ENCODE measurements around the gene SLC25A2. TPM values are rescaled to one million over a fixed set of nuclear protein-coding genes. Genes with fewer than 3 reads are reported as not detected.

SLC25A2 gene
- polyA plus RNA-seq, 2 of the 4 experiments (the other 2 are of a cell fraction) = 0.08 TPM; not detected in 1

DNA sequence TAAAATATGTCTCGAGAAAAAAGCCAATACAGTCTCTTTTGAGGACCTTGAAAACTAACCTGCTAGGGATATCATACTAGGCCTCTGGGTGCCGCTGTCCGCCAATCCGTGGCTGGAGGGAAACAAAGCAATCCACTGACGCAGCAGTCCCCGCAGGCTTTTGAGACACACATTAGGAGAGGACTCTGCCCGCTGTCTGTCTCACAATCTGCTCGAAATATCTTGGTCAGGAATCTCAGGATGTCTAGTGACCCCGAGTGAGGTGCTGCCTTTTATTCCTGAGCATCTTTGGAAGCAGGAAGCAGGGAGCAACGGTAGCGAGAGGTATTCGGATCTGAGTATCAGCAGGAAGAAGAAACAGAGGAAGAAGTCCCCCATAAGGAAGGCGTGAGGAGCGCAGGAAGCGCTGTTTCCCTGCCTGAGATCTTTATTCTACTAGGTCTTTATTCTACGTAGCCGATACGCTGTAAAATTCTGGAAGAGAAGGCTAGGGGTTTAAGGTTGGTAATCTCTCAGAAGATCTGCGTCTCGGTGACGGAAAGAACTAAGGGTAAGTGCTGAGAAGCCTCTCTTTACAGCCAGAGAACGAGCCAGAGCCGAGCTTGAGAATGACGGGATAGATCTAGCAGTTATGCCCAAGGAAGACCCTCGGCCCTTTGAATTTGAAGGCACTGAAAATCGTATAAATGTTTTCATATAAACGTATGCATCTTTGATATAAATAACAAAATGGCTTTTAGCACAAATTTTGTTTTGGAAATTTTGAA, 22.4 kb upstream of the SLC25A2 start (continued):
- TF ChIP-seq RCOR1 (IDR thresholded peaks at IDR 0.05; ENCODE audit: low read depth, low read length) (no peak), CHD2 (IDR thresholded peaks at IDR 0.05; ENCODE audit: low read length, partially characterized antibody) (no peak), CBX8 (IDR thresholded peaks at IDR 0.05) (no peak), MAFK (IDR thresholded peaks at IDR 0.05; ENCODE audit: partially characterized antibody) (no peak)
- TF ChIP-seq, protein P1, sequence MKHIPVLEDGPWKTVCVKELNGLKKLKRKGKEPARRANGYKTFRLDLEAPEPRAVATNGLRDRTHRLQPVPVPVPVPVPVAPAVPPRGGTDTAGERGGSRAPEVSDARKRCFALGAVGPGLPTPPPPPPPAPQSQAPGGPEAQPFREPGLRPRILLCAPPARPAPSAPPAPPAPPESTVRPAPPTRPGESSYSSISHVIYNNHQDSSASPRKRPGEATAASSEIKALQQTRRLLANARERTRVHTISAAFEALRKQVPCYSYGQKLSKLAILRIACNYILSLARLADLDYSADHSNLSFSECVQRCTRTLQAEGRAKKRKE (CRISPR knock-in tag; IDR thresholded peaks at IDR 0.05; ENCODE audit: low read depth) = no peak

DNA sequence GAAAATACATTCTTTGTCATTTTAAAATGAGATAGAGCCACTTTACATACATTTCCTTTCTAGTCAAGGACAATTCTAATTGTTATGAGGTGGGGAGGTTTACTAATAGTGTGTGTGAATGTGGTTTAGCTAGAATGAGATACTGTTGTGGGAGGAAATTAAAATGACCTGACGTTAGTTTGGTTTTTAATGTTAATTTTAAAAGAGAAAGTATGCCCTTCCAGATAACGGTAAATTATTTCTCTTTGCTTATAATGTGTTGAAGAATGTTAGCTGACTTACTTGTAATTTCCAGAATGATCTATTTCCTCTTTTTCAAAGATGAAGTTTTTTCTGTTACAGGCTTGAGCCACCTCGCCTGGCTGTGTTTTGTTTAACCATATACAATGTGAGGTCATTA, 18.4 kb upstream of the SLC25A2 start:
- peaks cover 61% of the 10 kb centered on the region for H3K9me3 ChIP-seq
- H3K4me3 ChIP-seq = no peak overlapping the region
- no peak overlapping the region for H3K27ac ChIP-seq
- CTCF ChIA-PET = interaction anchor here (5.1 kb wide), 1 partner anchor 7 kb away, joined by 45 read pairs; the partner anchor contains the start of gene PCDHGA1
- FAIRE-seq (no peak), DNase-seq (ENCODE audit: low read depth in 1 of 2, low spot score in 1 of 2) (no peak), ATAC-seq (no peak)
- no peak overlapping the region for H3K4me2 ChIP-seq
- POLR2A ChIA-PET = no interaction called here
- 71% methylated on average over 3 of the region's 3 CpGs for WGBS (ENCODE audit: missing lambda C conversion rate)
- no peak for TF ChIP-seq RFX5 (IDR thresholded peaks at IDR 0.05)
- no peak for TF ChIP-seq KDM1A (IDR thresholded peaks at IDR 0.05; ENCODE audit: low read depth)
- no peak for TF ChIP-seq TP53 (CRISPR knock-in tag; IDR thresholded peaks at IDR 0.05)
- TF ChIP-seq FOXS1 (CRISPR knock-in tag; IDR thresholded peaks at IDR 0.05) = no peak
- TF ChIP-seq, protein P1 (CRISPR knock-in tag; IDR thresholded peaks at IDR 0.05; ENCODE audit: low read depth) = no peak
- no peaks in the 10 kb centered on the region for H3K4me1 ChIP-seq

DNA sequence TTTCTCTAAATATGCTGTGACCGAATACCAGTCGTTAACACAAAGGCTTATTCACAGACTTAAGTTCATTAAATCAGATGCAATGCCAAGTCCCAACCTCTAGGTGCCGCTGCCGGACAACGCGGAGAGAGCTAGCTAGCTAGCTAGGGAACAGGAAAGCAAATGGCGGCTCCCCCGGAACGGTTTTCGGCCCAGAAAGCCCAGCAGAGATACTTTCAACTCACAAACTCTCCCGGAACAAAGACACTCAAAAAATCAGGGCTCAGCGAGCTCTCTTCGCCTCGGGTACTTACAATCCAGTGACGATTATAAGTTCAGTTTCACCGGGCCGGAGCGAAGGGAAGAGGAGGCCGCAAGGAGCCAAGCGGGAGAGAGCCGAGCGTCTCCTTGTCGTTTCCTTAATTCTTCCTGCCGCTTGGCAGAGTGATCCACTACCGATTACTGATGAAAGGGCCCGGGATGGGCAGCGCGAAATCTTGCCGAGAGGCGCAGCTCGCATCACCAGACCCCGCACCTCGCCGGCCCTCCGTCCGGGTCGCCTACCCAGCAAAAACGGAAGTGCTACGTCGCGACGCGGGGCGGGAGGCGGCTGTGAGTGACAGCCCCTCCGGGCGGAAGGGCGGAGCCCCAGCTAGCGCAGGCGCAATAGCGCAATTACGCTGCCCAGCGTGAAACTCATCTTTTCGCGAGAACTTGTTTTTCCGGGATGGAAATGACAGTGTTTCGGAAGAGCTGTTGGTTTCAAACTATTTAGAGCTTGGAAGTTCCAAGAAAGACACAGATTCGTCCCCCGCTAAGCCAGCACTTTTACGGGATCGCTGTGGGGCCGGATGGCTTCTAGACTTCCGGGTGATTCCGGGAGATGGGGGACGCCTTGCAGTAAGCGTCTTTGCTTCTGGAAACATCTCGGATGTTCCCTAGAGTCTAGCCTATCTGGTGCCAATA, 16.6 kb upstream of the SLC25A2 start, which contains the start of gene TAF7:
Gene TAF7 (minus strand): TSS at position 560 of the 945 bp plus-strand sequence. CDS start 740 bp downstream, outside the sequence.
- peak; percentile 75 to 96 for DNase-seq (ENCODE audit: low read depth in 1 of 2, low spot score in 1 of 2)
- POLR2A ChIA-PET = interaction anchor here (0.5 to 2.4 kb wide), 24 partner anchors 8 to 692 kb away, joined by 3 to 33 read pairs (median 4); partner anchors contain the start of genes DIAPH1, GNPDA1, PCDHB11 and PCDHB2
- peak within 1 kb of the TSS; percentile 68 for H3K4me3 ChIP-seq
- WGBS (ENCODE audit: missing lambda C conversion rate) = 1% methylated on average over 49 of the region's 67 CpGs
- ATAC-seq = peak; percentile 97 to 98
- peaks cover 75% of the 10 kb centered on the region for H3K9me3 ChIP-seq
- no peaks in the 10 kb centered on the region for H3K4me1 ChIP-seq
- FAIRE-seq = no peak
- peak within 1 kb of the TSS; percentile 72 for H3K4me2 ChIP-seq
- peak within 1 kb of the TSS; percentile 84 to 93 for H3K27ac ChIP-seq
- CTCF ChIA-PET = interaction anchor here (0.5 to 5.1 kb wide), 33 partner anchors 9 to 446 kb away, joined by 3 to 45 read pairs (median 4); partner anchors contain the start of genes DIAPH1, PCDHA12, PCDHB2 and PCDHB6
- TF ChIP-seq HOXA7 (CRISPR knock-in tag; IDR thresholded peaks at IDR 0.05) (no peak), ESRRA (IDR thresholded peaks at IDR 0.05; ENCODE audit: borderline replicate concordance, low read length) (no peak), ZFP36 (IDR thresholded peaks at IDR 0.05; ENCODE audit: borderline replicate concordance, partially characterized antibody) (no peak), CBX2 (IDR thresholded peaks at IDR 0.05; ENCODE audit: borderline replicate concordance, low read depth) (no peak), CHD4 (IDR thresholded peaks at IDR 0.05; ENCODE audit: borderline replicate concordance) (no peak), ZNF302 (CRISPR knock-in tag; IDR thresholded peaks at IDR 0.05) (no peak), FOSB (CRISPR knock-in tag; IDR thresholded peaks at IDR 0.05) (no peak), MAFK (IDR thresholded peaks at IDR 0.05; ENCODE audit: partially characterized antibody) (peak; percentile 73), KDM5A (IDR thresholded peaks at IDR 0.05) (no peak), KDM1A (IDR thresholded peaks at IDR 0.05; ENCODE audit: low read depth) (no peak), EP300 (IDR thresholded peaks at IDR 0.05) (no peak), POLR2A (IDR thresholded peaks at IDR 0.05; ENCODE audit: low read length) (peak; percentile 79), JUN (IDR thresholded peaks at IDR 0.05) (peak; percentile 85 to 88; a peak in 4 of 5 replicates), CEBPB (IDR thresholded peaks at IDR 0.05) (no peak), RNF2 (IDR thresholded peaks at IDR 0.05; ENCODE audit: borderline replicate concordance, low read depth) (no peak), EHF (CRISPR knock-in tag; IDR thresholded peaks at IDR 0.05) (no peak), PHF8 (IDR thresholded peaks at IDR 0.05; ENCODE audit: borderline replicate concordance, low read depth) (peak; percentile 100), RFX5 (IDR thresholded peaks at IDR 0.05) (no peak), HOXB13 (CRISPR knock-in tag; IDR thresholded peaks at IDR 0.05; ENCODE audit: low read depth) (no peak), NR3C1 (IDR thresholded peaks at IDR 0.05) (no peak), JUNB (IDR thresholded peaks at IDR 0.05) (no peak), CBX8 (IDR thresholded peaks at IDR 0.05) (no peak)
- TF ChIP-seq, protein P2, sequence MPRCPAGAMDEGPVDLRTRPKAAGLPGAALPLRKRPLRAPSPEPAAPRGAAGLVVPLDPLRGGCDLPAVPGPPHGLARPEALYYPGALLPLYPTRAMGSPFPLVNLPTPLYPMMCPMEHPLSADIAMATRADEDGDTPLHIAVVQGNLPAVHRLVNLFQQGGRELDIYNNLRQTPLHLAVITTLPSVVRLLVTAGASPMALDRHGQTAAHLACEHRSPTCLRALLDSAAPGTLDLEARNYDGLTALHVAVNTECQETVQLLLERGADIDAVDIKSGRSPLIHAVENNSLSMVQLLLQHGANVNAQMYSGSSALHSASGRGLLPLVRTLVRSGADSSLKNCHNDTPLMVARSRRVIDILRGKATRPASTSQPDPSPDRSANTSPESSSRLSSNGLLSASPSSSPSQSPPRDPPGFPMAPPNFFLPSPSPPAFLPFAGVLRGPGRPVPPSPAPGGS (IDR thresholded peaks at IDR 0.05) = peak; percentile 91
- TF ChIP-seq, protein P3, sequence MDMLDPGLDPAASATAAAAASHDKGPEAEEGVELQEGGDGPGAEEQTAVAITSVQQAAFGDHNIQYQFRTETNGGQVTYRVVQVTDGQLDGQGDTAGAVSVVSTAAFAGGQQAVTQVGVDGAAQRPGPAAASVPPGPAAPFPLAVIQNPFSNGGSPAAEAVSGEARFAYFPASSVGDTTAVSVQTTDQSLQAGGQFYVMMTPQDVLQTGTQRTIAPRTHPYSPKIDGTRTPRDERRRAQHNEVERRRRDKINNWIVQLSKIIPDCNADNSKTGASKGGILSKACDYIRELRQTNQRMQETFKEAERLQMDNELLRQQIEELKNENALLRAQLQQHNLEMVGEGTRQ (IDR thresholded peaks at IDR 0.05) = no peak
- TF ChIP-seq, protein P4, sequence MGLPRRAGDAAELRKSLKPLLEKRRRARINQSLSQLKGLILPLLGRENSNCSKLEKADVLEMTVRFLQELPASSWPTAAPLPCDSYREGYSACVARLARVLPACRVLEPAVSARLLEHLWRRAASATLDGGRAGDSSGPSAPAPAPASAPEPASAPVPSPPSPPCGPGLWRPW (IDR thresholded peaks at IDR 0.05) = no peak

All from A549 (cell line).